GM19023 (cell line): ENCODE results near the gene ERICH4.
"Not testable (repeated sequence)": the region's sequence is repeated elsewhere in the genome, so short reads cannot be mapped to it uniquely, and the experiment has no call there.

Experiments used
- ATAC-seq: cut with Tn5 transposase; IDR thresholded peaks from one replicate; pipeline ENCODE4 v1.9.1; 2021; ENCODE audit warnings: mild to moderate bottlenecking, moderate library complexity; ENCODE audit not compliant: unreplicated experiment

The ERICH4 gene

DNA sequence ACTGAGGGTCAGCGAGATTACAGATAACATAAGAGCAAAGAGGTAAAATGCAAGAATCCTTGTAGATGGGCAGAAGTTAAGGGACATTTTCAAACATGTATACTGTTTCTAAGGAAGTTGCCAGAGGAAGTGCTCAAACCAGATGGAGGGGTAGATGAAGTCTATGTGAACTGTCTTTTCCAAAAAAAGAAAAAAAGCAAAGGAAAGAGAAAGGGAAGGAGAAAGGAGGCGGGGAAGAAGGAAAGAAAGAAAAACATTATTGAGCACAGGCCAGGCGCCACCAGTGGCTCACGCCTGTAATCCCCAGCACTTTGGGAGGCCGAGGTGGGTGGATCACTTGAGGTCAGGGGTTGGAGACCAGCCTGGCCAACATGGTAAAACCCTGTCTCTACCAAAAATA is 8.5 kb upstream of the ERICH4 start:
- no peak for ATAC-seq

DNA sequence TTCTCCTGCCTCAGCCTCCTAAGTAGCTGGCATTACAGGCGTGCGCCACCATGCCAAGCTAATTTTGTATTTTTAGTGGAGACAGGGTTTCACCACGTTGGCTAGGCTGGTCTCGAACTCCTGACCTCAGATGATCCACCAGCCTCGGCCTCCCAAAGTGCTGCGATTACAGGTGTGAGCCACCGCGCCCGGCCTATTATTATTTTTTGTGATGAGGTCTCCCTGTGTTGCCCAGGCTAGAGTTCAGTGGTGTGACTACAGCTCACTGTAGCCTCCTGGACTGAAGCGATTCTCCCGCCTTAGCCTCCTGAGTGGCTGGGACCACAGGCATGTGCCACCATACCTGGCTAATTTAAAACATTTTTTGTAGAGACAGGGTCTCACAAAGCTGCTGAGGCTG is 7.6 kb upstream of the ERICH4 start:
- ATAC-seq, result not testable (repeated sequence)

DNA sequence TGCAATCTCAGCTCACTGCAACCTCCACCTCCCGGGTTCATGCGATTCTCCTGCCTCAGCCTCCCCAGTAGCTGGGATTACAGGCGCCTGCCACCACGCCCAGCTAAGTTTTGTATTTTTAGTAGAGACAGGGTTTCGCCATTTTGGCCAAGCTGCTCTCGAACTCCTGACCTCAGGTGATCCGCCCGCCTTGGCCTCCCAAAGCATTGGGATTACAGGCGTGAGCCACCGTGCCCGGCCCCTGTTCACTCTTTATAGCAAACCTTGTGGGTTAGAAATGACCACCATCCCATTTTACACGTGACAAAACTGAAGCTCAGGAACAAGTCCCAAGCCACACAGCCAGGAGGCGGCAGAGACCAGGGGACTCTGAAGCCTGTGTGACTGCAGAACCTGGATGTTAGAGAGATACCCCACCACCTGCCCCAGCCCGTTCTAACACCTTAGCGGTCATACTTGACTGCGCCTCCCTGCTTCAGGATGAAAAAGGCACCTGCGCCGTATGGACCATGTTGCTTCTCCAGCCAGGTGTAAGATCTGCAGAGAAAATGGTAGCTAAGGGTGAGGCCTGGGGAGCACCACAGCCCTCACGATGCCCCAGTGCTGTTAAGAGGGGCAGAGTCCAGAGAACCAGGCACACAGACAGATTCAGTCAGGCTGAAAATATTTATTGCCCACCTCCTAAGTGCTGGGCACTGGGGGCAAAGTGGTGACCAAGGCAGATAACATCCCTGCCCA is 6.9 kb upstream of the ERICH4 start:
- no peak for ATAC-seq

DNA sequence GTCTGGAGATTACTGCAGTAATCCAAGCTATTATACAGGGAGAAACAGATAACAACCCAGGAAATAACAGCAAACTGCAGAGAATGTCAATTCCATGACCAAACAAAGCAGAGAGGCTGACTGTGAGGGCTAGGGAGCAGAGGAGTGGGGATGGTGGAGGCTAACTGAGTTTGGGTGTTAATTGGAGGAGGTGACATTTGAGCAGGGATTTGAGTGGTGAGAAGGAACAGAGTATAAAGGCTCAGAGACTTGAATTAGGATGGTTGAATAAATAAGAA is 6.3 kb upstream of the ERICH4 start:
- no peak for ATAC-seq

DNA sequence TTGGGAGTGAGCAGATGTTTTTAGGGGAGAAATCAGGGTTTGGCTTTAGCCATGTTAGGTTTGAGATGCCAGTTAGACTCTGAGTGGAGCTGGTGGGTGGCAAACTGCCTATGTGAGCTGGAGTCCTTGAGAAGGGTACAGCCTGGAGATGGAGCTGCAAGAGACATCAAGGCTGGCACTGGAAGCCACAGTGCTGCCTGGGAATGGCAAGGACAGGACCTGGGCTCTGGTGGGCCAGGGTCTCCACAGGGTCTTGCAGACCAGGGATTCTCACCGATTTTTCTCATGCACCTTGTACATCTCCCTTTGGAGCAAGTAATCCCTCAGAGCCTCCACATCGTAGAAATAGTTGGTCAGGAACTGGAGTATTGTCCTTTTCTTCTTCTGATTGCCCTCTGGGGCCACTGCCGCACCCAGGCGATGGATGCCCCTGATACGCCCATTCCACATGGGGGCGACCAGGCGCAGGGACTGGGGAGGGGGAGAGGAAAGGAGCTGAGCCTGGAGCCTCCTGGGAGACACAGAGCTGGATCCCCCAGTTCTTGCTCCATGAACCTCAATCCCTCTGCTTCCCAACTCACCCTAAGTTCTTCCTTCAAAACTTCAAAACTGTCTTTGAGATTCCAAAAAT is 4.9 kb upstream of the ERICH4 start:
- ATAC-seq, result no peak

DNA sequence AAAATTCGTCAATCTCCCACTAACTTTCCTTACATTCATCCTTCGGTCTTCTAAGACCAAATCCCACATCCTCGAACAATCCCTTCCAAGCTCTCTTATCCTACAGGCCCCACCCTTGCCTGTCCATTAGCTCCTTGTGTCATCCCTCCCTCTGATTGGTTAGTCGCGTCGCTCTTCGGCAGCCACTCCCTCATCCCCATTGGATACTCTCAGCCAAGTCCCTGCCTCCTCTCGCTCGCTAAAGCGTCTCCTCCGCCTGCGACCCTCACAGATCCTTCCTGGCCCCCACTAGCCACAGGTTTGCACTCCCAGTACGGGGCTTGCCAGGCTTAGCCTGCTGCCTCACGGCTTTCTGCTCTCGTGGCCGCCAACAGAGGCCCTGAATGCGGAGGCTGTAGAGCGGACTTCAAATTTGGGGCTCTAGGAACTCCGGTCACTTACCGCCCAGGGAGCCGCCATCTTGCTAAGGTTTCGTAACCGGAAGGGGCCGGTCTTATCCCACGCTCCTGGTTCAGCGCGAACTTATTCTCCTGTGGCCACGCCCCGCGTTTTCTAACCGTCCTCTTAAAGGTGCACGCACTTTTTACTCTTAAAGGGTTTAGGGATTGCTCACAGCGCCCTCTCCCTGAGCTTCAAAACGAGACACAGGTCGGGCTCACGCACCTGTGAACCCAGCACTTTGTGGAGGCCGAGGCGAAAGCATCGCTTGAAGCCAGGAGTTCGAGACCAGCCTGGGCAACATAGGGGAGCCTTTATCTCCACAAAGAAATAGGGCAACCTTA is 3.3 kb upstream of the ERICH4 start, which contains the start of gene DMAC2:
Gene DMAC2, minus strand, starts transcription at position 472 of the 782 bp plus-strand sequence. Its CDS starts 13 bp downstream, at position 459.
- ATAC-seq, result peak; percentile 86

DNA sequence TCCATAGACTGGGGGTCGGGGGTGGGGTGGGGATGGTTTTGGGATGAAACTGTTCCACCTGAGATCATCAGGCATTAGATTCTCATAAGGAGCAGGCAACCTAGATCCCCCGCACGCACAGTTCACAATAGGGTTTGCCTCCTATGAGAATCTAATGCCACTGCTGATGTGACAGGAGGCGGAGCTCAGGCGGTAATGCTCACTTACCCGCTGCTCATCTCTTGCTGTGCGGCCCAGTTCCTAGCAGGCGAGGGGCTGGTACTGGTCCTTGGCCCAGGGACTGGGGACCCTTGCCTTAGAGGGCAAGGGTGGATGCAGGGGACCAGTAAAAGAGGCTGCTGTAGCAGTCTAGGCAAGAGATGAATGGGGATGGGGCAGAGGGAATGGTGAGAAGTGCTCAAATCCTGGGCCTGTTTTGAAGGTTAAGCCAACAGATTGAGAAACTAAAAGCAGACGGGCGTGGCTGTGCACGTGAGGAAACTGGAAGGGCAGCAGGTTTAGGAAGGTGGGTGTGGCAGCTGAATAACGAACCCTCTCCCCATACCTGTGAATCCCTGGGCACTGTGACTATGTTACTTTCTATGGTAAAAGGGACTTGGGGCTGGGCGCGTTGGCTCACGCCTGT is 1.5 kb upstream of the ERICH4 start:
- ATAC-seq, result no peak

DNA sequence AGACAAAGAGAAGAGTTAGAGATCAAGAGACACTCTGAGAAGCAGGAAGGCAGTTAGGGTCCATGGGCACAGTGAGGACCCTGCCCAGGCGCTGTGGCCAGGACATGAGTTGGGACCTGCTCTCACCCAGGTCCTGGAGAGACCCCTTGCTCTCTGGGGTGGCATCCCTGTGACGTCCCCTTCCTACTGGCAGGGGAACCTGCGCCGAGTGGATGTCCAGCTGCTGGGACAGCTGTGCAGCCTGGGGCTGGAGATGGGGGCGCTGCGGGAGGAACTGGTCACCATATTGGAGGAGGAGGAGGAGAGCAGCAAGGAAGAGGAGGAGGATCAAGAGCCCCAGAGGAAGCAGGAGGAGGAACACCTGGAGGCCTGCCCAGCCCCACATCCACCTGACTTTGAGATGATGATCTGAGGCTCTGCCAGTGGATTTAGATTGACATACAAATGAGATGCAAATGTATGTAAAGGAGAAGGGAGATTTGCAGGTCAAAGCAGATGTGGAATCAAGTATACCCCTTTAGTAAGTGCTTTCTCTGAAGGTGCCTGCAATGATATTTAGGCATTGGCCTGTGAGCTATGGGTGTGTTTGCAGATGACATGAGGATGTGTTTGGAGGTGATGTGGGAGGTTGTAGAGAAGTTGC is 978 bp downstream of the ERICH4 start:
- no peak for ATAC-seq

DNA sequence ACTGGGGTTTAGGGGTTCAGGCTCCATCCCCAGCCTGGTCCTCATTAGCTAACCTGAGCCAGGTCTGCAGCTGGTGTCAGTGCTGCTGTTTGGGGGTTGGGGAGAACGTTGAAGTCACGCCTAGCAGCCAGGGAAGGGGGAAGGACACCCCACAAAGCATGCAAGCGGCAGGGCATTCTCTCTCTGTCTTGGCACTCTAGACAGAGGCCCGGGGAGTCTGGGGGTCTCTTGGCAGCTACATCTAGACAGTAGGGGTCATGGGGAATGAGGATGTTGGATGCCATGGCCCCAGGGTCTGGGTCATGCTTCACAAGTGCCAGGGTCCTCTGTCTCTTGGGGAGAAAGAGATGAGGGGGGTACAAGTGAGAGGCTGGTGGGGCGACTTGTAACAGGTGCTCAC is 2.6 kb downstream of the ERICH4 start:
- no peak for ATAC-seq

DNA sequence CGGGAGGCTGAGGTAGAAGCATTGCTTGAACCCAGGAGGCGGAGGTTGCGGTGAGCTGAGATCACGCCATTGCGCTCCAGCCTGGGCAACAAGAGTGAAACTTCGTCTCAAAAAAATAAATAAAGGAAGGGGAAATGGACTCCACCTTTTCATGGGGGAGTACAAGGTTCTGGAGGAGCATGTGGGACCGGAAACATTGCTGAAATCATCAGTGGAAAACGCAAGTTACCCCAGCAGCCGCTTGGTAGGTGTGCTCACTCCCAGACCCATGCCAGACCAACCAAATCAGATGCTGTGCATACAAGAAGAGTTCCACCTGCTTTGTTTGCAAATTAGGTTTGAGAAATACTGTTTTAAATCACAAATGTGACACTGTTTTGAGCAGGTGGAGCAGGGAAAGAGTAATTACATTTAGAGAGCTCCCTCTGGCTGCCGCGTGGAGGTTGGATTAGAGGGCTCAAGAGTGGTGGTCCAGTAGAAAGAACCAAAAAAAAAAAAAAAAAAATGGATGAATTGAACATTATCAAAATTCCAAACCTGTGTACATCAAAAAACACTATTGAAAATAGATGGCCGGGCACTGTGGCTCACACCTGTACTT is 4.9 kb downstream of the ERICH4 start:
- ATAC-seq, result no peak

DNA sequence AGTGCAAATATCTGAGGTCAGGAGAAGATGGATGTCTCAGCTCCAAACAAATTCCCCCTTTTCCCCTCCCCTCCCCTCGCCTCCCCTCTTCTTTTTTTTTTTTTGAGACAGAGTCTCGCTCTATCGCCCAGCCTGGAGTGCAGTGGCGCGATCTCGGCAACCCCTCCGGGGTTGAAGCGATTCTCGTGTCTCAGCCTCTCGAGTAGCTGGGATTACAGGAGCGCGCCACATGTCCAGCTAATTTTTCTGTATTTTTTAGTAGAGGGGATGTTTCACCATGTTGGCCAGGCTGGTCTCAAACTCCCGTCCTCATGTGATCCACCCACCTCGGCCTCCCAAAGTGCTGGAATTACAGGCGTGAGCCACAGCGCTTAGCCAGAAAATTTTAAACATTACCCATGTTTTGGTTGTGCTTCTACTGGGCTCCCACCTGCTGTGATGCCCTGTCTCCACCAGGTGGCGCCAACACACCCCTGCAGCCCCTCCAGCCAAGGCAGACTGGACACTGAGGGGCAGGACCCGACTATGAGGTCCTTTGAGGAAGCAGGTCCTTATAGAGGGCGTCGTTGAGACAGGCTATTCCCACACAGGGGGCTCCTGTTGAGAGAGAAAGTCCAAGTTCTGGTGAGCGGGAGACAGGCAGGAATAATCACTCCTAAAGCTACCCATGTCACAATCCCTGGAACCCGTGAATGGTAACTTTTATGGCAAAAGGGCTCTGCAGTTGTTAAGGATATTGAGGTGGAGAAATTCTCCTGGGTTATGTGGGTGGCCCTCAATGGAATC is 6.3 kb downstream of the ERICH4 start:
- no peak for ATAC-seq

DNA sequence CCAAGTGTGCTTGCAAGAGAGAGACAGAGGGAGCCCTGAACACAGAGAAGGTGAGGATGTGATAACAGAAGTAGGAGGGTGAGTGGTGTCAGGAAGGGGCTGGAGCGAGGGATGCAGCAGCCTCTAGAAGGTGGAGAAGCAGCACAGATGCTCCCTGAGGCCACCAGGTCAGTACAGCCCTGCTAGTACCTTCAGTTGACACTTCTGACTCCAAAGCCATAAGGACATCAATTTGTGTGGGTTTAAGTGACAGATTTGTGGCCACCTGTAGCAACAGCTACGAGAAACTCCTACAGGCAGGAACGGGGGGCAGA is 6.9 kb downstream of the ERICH4 start:
- ATAC-seq, result no peak

DNA sequence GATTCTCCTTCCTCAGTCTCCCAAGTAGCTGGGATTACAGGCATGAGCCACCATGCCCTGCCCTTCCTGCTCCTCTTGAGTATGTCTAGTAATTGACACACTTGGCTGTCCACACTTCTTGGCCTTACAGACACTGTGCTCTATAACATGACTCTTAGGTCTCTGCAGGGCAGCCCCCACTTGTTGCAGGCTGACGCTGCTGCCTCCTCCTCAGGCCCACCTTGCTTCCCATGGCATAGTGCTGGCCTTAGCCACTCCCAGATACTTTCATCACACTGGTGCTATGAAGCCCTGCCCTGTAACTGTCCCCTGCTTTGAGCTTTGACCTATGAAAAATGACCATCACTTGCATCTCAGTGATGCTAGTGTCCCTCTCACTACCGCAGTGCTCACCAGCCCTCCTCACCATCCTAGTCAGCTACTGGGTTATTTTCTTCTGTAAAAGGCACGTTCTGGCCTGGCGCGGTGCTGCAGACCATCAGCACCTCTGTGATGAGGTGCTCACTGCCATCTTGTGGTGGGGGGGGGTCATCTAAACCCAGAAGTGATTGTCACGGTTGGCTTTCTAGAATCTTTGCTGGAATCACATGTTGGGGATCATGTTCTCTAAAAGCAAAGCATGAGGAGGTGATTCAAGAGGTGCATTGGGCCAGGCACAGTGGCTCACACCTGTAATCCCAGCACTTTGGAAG is 9.8 kb downstream of the ERICH4 start:
- ATAC-seq, result no peak

DNA sequence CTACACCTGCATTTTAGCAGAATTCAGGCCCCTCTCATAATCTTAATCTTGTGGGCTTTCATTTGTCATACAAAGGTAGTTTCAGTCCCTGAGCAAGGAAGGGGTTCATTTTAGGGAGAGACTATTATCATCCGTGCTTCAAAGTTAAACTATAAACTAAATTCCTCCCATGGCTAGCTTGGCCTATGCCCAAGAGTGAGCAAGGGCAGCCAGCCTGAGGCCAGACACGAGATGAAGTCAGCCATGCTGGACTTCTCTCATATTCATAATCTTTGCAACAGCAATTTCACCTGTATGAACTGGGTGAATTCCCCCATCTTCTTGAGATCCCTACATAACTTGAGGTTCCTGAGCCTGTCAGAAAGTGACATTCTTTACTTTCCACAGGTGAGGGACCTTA is 13.0 kb downstream of the ERICH4 start:
- no peak for ATAC-seq

DNA sequence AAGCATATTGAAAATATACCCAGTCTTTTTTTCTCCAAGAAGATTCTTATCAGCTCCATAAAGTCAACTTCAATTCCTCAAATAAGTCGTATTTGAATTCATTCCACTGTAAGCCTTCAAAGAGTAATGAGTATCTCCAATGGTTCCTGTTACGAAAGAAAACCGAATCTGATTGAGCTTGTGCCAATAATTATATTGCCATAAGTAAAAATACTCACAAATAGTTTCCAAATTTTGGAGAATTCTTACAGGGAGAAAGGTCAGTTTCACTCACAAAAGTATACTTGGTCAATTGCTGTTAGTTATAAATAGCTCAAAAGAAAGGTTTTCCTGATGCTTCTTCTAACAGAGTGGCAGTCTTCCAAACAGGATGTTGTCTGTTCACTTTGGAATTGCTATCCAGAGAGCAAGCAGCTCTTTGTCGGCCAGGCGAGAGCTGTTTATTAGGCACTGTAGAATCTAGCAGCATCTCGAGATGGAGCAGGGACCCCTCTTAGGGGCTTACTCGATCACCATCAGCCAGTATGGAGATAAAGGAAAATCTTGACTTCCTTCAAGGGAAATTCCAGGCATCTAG is 13.5 kb downstream of the ERICH4 start:
- ATAC-seq, result no peak

DNA sequence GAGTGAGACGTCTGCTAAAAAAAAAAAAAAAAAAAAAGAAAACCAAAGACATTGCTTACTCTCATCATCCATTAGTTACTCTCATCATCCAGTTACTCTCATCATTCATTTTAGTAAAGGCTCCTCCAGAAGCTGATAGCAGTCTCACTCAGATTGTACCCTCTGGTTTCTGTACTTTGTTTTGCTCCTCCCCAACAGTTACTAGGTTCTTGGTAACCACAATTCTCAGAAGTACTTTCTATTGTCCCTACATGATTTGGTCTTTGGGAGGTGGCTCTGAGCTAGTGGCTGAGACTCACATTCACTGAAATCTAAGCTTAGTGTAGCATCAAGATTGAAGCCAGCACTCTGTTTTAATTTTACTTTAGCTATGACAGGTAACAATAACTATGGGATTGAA is 14.3 kb downstream of the ERICH4 start:
- ATAC-seq, result peak; percentile 64

DNA sequence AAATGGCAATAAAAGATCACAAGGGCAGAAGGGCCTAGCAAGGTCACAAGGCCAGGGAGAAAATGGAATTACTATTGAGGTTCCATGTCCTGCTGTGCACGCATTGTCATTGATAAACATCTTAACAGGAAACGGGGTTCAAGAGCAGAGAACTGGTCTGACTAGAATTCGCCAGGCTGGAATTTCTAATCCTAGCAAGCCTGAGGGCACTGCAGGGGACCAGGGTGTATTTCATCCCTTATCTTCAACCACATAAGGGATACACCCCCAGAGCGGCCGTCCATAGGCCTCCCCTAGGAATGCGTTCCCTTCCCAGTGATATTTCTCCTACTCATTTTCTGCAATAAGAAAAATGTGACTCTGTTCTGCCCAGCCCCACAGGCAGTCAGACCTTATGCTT is 19.5 kb downstream of the ERICH4 start:
- no peak for ATAC-seq

DNA sequence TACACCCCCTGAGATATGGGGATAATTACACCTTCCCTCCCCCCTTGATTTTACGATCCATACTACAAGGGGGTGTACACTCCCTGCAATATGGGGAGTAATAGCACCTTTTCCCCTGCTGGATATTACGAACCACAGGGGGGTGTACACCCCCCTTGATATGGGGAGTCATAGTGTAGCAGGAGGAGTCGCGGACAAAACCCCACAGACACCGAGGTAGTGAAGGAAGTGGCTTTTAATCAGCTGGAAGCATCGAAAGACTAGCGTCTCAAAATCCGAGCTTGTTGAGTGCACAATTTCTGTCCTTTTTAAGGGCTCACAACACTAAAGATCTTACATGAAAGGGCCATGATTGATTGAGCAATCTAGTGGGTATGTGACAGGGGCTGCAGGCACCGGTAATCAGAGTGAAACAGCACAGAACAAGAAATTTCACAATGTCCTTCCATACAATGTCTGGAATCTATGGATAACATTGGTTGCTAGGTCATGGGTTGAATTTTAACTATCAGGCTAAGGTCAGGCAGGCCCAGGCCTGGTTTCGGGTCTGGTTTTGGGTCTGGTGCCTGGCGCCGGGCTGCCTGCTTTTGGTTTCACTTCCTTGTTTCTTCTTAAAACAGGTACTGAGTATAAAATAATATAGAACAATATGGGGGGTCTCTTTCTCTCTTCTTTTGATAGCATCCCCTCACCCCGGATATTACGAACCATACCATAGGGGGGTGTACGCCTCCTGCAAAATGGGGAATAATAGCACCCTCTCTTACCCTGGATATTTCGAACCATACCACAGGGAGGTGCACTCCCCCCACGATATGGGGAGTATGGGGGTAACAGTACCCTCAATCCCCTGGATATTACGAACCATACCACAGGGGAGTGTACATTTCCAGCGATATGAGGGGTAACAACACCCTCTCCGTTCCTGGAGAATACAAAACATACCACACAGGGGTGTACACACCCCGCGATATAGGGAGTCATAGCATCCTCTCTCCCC is 20.6 kb downstream of the ERICH4 start:
- ATAC-seq, result not testable (repeated sequence)
